ENCODE measurements around the gene PCDHGB3. TPM values are rescaled to one million over a fixed set of nuclear protein-coding genes. Genes with fewer than 3 reads are reported as not detected.
"Not testable (repeated sequence)": the region's sequence is repeated elsewhere in the genome, so short reads cannot be mapped to it uniquely, and the experiment has no call there.

The PCDHGB3 gene
- polyA plus RNA-seq, 3 donors: 0.34 to 0.52 (median 0.40) TPM

DNA sequence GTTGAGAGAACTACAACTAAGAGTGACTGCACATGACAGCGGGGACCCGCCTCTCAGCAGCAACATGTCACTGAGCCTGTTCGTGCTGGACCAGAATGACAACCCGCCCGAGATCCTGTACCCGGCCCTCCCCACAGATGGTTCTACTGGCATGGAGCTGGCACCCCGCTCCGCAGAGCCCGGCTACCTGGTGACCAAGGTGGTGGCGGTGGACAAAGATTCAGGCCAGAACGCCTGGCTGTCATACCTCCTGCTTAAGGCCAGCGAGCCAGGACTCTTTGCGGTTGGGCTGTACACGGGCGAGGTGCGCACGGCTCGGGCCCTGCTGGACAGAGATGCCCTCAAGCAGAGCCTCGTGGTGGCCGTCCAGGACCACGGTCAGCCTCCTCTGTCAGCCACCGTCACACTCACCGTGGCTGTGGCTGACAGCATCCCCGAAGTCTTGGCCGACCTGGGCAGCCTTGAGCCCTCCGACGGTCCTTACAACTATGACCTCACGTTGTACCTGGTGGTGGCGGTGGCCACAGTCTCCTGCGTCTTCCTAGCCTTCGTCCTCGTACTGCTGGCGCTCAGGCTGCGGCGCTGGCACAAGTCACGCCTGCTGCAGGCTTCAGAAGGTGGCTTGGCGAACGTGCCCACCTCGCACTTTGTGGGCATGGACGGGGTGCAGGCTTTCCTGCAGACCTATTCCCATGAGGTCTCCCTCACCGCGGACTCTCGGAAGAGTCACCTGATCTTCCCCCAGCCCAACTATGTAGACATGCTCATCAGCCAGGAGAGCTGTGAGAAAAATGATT lies 14.6 kb downstream of the PCDHGB3 start:
- H3K27ac ChIP-seq (ENCODE audit: low read depth, low read length): no peak overlapping the region
- 43 to 48% (median 45%) methylated on average over 43 of the region's 43 CpGs for WGBS, 3 donors

DNA sequence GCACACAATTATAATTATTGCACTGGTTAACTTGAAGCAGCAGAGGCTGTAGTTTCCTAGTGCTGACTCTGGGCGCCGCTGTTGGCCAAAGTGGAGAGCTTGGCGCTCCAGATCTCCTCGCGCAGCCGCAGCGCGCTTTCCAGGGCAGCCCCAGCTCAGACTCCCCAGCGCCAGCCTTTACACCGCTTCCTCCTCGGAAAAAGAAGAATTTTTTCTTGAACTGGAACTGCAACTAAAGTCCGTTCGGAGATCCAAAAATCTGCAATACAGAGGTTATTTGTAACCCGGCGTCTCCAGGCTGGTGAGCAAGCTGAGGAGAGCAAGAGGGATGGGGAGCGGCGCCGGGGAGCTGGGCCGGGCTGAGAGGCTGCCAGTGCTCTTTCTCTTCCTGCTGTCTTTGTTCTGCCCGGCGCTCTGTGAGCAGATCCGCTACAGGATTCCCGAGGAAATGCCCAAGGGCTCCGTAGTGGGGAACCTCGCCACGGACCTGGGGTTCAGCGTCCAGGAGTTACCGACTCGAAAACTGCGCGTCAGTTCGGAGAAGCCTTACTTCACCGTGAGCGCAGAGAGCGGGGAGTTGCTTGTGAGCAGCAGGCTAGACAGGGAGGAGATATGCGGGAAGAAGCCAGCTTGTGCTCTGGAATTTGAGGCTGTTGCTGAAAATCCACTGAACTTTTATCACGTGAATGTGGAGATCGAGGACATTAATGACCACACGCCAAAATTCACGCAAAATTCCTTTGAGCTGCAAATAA lies 17.7 kb downstream of the PCDHGB3 start, which contains the start of gene PCDHGB4:
Gene PCDHGB4, plus strand, starts transcription at position 142 of the 755 bp plus-strand sequence. Its CDS starts 187 bp downstream, at position 329.
- WGBS, 3 donors: 6 to 13% (median 11%) methylated on average over 17 to 21 of the region's 40 CpGs

DNA sequence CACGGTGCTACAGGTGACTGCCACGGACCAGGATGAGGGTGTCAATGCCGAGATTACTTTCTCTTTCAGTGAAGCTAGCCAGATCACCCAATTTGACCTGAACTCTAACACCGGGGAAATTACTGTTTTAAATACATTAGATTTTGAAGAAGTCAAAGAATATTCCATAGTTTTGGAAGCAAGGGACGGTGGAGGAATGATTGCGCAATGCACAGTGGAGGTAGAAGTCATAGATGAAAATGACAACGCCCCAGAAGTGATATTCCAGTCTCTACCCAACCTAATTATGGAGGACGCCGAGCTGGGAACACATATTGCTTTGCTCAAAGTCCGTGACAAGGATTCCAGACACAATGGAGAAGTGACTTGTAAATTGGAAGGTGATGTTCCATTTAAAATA lies 18.6 kb downstream of the PCDHGB3 start:
- WGBS, 3 donors: 41 to 48% (median 44%) methylated on average over 10 of the region's 10 CpGs
- H3K27ac ChIP-seq (ENCODE audit: low read depth, low read length): no peak overlapping the region

More for the DNA sequence above, 17.7 kb downstream of the PCDHGB3 start, which contains the start of gene PCDHGB4:
- not testable (repeated sequence) for H3K27ac ChIP-seq (ENCODE audit: low read depth, low read length)

DNA sequence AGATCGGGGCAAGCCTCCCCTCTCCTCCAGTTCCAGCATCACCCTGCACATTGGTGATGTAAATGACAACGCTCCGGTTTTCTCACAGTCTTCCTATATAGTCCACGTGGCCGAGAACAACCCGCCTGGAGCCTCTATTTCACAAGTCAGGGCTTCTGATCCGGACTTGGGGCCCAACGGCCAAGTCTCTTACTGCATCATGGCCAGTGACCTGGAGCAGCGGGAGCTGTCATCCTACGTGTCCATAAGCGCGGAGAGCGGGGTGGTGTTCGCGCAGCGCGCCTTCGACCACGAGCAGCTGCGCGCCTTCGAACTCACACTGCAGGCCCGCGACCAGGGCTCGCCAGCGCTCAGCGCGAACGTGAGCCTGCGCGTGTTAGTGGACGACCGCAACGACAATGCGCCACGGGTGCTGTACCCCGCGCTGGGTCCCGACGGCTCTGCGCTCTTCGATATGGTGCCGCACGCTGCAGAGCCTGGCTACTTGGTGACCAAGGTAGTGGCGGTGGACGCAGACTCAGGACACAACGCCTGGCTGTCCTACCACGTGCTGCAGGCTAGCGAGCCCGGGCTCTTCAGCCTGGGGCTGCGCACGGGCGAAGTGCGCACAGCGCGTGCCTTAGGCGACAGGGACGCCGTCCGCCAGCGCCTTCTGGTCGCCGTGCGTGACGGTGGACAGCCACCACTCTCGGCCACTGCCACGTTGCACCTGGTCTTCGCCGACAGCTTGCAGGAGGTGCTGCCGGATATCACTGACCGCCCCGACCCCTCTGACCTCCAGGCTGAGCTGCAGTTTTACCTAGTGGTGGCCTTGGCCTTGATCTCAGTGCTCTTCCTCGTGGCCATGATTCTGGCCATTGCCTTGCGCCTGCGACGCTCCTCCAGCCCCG lies 19.4 kb downstream of the PCDHGB3 start:
- no peak overlapping the region for H3K27ac ChIP-seq (ENCODE audit: low read depth, low read length)
- 31 to 33% (median 32%) methylated on average over 73 to 77 of the region's 77 CpGs for WGBS, 3 donors

DNA sequence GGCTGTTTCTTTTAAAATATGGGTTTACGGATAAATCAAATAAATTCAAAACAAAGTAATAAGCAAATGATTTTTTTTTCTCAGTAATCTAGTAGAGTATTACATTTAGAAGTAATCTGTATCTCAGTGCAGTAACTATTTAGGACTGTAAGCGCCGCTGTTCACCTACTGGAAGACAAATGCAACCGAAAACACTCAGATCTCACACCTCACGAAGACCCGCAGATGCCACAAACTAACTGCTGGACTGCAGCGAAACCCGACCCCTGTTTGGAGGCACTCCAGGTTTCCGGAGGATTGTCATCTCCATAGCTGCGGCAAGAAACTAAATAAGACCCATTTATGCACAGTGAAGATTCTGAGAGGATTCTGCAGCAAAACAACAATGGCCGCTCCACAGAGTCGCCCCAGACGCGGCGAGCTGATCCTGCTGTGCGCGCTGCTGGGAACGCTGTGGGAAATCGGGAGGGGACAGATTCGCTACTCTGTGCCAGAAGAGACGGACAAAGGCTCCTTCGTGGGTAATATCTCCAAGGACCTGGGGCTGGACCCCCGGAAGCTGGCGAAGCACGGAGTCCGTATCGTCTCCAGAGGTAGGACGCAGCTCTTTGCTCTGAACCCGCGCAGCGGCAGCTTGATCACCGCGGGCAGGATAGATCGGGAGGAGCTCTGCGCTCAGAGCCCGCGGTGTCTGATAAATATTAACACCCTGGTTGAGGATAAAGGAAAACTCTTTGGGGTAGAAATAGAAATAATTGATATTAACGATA lies 22.6 kb downstream of the PCDHGB3 start, which contains the start of gene PCDHGA8:
Gene PCDHGA8, plus strand, starts transcription at position 205 of the 770 bp plus-strand sequence. Its CDS starts 181 bp downstream, at position 386.
- 22 to 29% (median 28%) methylated on average over 38 of the region's 38 CpGs for WGBS, 3 donors

DNA sequence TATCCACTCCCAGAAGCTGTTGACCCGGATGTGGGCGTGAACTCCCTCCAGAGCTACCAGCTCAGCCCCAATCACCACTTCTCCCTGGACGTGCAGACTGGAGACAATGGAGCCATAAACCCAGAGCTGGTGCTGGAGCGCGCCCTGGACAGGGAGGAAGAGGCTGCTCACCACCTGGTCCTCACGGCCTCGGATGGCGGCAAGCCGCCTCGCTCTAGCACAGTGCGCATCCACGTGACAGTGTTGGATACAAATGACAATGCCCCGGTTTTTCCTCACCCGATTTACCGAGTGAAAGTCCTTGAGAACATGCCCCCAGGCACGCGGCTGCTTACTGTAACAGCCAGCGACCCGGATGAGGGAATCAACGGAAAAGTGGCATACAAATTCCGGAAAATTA lies 23.2 kb downstream of the PCDHGB3 start:
- H3K27ac ChIP-seq (ENCODE audit: low read depth, low read length): no peak overlapping the region

More for the DNA sequence above, 22.6 kb downstream of the PCDHGB3 start, which contains the start of gene PCDHGA8:
- no peak within 1 kb of the TSS for H3K27ac ChIP-seq (ENCODE audit: low read depth, low read length)

DNA sequence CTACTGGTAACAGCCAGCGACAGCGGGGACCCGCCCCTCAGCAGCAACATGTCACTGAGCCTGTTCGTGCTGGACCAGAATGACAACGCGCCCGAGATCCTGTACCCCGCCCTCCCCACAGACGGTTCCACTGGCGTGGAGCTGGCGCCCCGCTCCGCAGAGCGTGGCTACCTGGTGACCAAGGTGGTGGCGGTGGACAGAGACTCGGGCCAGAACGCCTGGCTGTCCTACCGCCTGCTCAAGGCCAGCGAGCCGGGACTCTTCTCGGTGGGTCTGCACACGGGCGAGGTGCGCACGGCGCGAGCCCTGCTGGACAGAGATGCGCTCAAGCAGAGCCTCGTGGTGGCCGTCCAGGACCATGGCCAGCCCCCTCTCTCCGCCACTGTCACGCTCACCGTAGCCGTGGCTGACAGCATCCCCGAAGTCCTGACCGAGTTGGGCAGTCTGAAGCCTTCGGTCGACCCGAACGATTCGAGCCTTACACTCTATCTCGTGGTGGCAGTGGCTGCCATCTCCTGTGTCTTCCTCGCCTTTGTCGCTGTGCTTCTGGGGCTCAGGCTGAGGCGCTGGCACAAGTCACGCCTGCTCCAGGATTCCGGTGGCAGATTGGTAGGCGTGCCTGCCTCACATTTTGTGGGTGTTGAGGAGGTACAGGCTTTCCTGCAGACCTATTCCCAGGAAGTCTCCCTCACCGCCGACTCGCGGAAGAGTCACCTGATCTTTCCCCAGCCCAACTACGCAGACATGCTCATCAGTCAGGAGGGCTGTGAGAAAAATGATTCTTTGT lies 24.6 kb downstream of the PCDHGB3 start:
- WGBS, 3 donors: 31 to 34% (median 34%) methylated on average over 37 to 41 of the region's 53 CpGs
- H3K27ac ChIP-seq (ENCODE audit: low read depth, low read length): not testable (repeated sequence)

More for the DNA sequence above, 23.2 kb downstream of the PCDHGB3 start:
- 33 to 35% (median 34%) methylated on average over 21 of the region's 21 CpGs for WGBS, 3 donors

DNA sequence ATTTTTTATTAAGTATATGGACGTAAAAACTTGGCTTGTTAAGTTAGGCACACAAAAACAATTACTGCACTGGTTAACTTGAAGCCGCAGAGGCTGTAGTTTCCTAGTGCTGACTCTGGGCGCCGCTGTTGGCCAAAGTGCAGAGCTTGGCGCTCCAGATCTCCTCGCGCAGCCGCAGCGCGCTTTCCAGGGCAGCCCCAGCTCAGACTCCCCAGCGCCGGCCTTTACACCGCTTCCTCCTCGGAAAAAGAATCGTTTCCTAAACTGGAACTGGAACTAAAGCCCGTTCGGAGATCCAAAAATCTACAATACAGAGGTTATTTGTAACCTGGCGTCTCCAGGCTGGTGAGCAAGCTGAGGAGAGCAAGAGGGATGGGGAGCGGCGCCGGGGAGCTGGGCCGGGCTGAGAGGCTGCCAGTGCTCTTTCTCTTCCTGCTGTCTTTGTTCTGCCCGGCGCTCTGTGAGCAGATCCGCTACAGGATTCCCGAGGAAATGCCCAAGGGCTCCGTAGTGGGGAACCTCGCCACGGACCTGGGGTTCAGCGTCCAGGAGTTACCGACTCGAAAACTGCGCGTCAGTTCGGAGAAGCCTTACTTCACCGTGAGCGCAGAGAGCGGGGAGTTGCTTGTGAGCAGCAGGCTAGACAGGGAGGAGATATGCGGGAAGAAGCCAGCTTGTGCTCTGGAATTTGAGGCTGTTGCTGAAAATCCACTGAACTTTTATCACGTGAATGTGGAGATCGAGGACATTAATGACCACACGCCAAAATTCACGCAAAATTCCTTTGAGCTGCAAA lies 27.9 kb downstream of the PCDHGB3 start, which contains the start of gene PCDHGB5:
Gene PCDHGB5, plus strand, starts transcription at position 192 of the 796 bp plus-strand sequence. Its CDS starts 181 bp downstream, at position 373.
- H3K27ac ChIP-seq (ENCODE audit: low read depth, low read length): not testable (repeated sequence)
- 3 to 8% (median 5%) methylated on average over 23 to 24 of the region's 43 CpGs for WGBS, 3 donors

DNA sequence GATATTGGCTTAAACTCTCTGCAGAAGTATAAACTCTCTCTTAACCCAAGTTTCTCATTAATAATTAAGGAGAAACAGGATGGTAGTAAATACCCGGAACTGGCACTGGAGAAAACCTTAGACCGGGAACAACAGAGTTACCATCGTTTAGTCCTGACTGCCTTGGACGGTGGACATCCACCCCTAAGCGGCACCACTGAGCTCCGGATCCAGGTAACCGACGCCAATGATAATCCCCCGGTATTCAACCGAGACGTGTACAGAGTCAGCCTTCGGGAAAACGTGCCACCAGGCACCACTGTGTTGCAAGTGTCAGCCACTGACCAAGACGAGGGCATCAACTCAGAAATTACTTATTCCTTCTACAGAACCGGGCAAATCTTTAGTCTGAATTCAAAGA lies 28.6 kb downstream of the PCDHGB3 start:
- H3K27ac ChIP-seq (ENCODE audit: low read depth, low read length): no peak overlapping the region
- WGBS, 3 donors: 23 to 25% (median 24%) methylated on average over 15 of the region's 15 CpGs

DNA sequence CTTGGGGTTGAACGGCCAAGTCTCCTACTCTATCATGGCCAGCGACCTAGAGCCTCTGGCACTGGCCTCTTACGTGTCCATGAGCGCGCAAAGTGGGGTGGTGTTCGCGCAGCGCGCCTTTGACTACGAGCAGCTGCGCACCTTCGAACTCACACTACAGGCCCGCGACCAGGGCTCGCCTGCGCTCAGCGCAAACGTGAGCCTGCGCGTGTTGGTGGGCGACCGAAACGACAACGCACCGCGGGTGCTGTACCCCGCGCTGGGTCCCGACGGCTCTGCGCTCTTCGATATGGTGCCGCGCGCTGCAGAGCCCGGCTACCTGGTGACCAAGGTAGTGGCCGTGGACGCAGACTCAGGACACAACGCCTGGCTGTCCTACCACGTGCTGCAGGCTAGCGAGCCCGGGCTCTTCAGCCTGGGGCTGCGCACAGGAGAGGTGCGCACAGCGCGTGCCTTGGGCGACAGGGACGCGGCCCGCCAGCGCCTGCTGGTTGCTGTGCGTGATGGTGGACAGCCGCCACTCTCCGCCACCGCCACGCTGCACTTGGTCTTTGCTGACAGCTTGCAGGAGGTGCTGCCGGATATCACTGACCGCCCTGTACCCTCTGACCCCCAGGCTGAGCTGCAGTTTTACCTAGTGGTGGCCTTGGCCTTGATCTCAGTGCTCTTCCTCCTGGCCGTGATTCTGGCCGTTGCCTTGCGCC lies 29.7 kb downstream of the PCDHGB3 start:
- no peak overlapping the region for H3K27ac ChIP-seq (ENCODE audit: low read depth, low read length)
- WGBS, 3 donors: 22 to 30% (median 27%) methylated on average over 61 of the region's 61 CpGs

DNA sequence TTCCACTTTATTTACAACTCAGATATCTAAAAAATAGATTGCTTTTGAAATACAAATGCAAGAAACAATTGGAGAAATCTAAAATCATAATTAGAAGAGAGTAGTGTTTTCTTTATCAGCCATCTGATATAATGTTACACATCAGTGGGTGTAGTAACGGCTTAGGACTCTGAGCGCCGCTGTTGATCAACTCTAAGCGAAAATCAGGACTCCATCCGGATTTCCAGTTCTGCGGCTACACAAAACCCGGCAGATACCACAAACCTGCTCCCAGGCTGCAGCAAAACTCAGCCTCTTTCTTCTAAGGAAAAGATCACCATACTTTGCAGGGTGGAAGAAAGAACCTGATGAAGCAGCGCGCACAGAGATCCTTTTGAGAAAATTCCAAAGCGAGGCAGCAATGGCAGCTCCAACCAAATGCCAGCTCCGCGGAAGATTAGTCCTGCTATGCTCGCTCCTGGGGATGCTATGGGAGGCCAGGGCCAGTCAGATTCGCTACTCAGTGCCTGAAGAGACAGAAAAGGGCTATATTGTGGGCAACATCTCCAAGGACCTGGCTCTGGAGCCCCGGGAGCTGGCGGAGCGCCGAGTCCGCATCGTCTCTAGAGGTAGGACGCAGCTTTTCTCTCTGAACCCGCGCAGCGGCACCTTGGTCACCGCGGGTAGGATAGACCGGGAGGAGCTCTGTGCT lies 32.7 kb downstream of the PCDHGB3 start, which contains the start of gene PCDHGA9:
Gene PCDHGA9, plus strand, starts transcription at position 226 of the 691 bp plus-strand sequence. Its CDS starts 175 bp downstream, at position 401.
- 14 to 16% (median 15%) methylated on average over 27 of the region's 27 CpGs for WGBS, 3 donors
- H3K27ac ChIP-seq (ENCODE audit: low read depth, low read length): no peak within 1 kb of the TSS

DNA sequence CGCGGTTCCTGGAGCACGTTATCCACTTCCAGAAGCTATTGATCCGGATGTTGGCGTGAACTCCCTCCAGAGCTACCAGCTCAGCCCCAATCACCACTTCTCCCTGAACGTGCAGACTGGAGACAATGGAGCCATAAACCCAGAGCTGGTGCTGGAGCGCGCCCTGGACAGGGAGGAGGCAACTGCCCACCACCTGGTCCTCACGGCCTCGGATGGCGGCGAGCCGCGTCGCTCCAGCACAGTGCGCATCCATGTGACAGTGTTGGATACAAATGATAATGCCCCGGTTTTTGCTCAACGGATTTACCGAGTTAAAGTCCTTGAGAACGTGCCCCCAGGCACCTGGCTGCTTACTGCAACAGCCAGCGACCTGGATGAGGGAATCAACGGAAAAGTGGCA lies 33.3 kb downstream of the PCDHGB3 start:
- 18 to 33% (median 23%) methylated on average over 22 of the region's 22 CpGs for WGBS, 3 donors
- H3K27ac ChIP-seq (ENCODE audit: low read depth, low read length): no peak overlapping the region

DNA sequence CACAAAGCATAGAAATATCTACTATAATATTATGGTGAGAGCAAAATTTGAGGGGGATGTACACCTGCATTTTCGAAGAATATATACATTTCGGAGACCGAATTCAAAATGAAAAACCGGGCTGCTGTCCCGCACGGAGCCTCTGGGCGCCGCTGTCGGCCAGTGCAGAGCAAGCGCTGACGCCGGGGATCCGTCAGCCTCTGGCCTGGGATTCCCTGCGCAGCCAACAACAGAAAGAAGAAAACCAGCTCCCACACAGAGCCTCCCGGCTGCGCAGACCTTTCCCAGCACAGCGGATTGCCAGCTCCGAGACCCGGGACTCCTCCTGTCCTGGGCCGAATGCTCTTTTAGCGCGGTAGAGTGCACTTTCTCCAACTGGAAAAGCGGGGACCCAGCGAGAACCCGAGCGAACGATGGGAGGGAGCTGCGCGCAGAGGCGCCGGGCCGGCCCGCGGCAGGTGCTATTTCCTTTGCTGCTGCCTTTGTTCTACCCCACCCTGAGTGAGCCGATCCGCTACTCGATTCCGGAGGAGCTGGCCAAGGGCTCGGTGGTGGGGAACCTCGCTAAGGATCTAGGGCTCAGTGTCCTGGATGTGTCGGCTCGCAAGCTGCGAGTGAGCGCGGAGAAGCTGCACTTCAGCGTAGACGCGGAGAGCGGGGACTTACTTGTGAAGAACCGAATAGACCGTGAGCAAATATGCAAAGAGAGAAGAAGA lies 37.9 kb downstream of the PCDHGB3 start, which contains the start of gene PCDHGB6:
Gene PCDHGB6, plus strand, starts transcription at position 232 of the 716 bp plus-strand sequence. Its CDS starts 182 bp downstream, at position 414.
- WGBS, 3 donors: 9 to 12% (median 10%) methylated on average over 46 to 49 of the region's 51 CpGs
- not testable (repeated sequence) for H3K27ac ChIP-seq (ENCODE audit: low read depth, low read length)
